ENCODE data around the gene KIFBP. TPM values are rescaled to one million over a fixed set of nuclear protein-coding genes. Genes with fewer than 3 reads are reported as not detected.

The KIFBP gene
- total and polyA plus RNA-seq, 12 donors, result 16.7 to 67.9 (median 51.6) TPM

GRCh38 chr10:69044546-69044945 is 55.9 kb downstream of the KIFBP start:
- Histone ChIP-seq H3K4me3 (peak overlapping the region in 1 of 10 donors; percentile 23), H3K36me3 (no peaks in the 10 kb centered on the region), H3K9me3 (no peaks in the 10 kb centered on the region), H3K27me3 (no peaks in the 10 kb centered on the region), H3K4me1 (peaks cover 0 to 61% (median 0%) of the 10 kb centered on the region in 9 donors), H3K27ac (peak overlapping the region in 4 of 10 donors; percentile 5 to 94 (median 60))
- DNase-seq (no peak), ATAC-seq (no peak)
- intact Hi-C loops (cut with DNase I), result no loop called here
- no peak for TF ChIP-seq CTCF (IDR thresholded peaks at IDR 0.05)
- 86 to 96% methylated on average over 1 of the region's 1 CpG for WGBS, 2 donors

GRCh38 chr10:69045441-69046300 is 57.1 kb downstream of the KIFBP start:
- H3K36me3 ChIP-seq, result no peaks in the 10 kb centered on the region
- H3K27me3 ChIP-seq, result no peaks in the 10 kb centered on the region
- H3K4me3 ChIP-seq, result peak overlapping the region in 1 of 10 donors; percentile 23
- ATAC-seq (peak in 3 of 8 donors; percentile 30 to 51 (median 32)), DNase-seq (no peak)
- intact Hi-C loops (cut with DNase I), result loop anchor here in 1 of 10 donors (5.0 kb wide), 1 partner anchor 33 kb away; no protein-coding TSS in a partner anchor
- H3K27ac ChIP-seq, result peak overlapping the region in 4 of 10 donors; percentile 15 to 94 (median 46)
- H3K9me3 ChIP-seq, result no peaks in the 10 kb centered on the region
- no peak for TF ChIP-seq CTCF (IDR thresholded peaks at IDR 0.05)
- WGBS, 2 donors, result 69 to 75% methylated on average over 6 of the region's 6 CpGs
- peaks cover 0 to 69% (median 0%) of the 10 kb centered on the region in 9 donors for H3K4me1 ChIP-seq

GRCh38 chr10:69047111-69047832 is 58.7 kb downstream of the KIFBP start:
- peaks cover 0 to 84% (median 0%) of the 10 kb centered on the region in 9 donors for H3K4me1 ChIP-seq
- ATAC-seq, result no peak
- no peak for TF ChIP-seq CTCF (IDR thresholded peaks at IDR 0.05)
- intact Hi-C loops (cut with DNase I), result loop anchor here in 1 of 10 donors (5.0 kb wide), 1 partner anchor 35 kb away; no protein-coding TSS in a partner anchor
- H3K36me3 ChIP-seq, result no peaks in the 10 kb centered on the region
- H3K4me3 ChIP-seq, result no peak overlapping the region
- WGBS, 2 donors, result 83 to 87% methylated on average over 4 of the region's 4 CpGs
- no peaks in the 10 kb centered on the region for H3K9me3 ChIP-seq
- peak overlapping the region in 6 of 10 donors; percentile 25 to 94 (median 44) for H3K27ac ChIP-seq
- H3K27me3 ChIP-seq, result no peaks in the 10 kb centered on the region
- DNase-seq, result no peak

GRCh38 chr10:69048103-69048502 is 59.5 kb downstream of the KIFBP start:
- H3K4me1 ChIP-seq, result peaks cover 0 to 92% (median 7%) of the 10 kb centered on the region in 9 donors
- H3K27ac ChIP-seq, result peak overlapping the region in 6 of 10 donors; percentile 50 to 94 (median 72)
- ATAC-seq (peak; percentile 56 to 70 (median 62)), DNase-seq (peak in 1 of 2 donors; percentile 50)
- 72 to 76% methylated on average over 8 of the region's 8 CpGs for WGBS, 2 donors
- no peaks in the 10 kb centered on the region for H3K36me3 ChIP-seq
- intact Hi-C loops (cut with DNase I), result loop anchor here in 1 of 10 donors (5.0 kb wide), 1 partner anchor 36 kb away; no protein-coding TSS in a partner anchor
- no peak for TF ChIP-seq CTCF (IDR thresholded peaks at IDR 0.05)
- no peaks in the 10 kb centered on the region for H3K27me3 ChIP-seq
- H3K4me3 ChIP-seq, result no peak overlapping the region
- H3K9me3 ChIP-seq, result no peaks in the 10 kb centered on the region
